ENCODE measurements around the gene ZNF627.

GRCh38 chr19:11662278-11662677, 65.0 kb downstream of the ZNF627 start:
- TF ChIP-seq EZH2 (IDR thresholded peaks at IDR 0.05) = no peak
- TF ChIP-seq POLR2AphosphoS5 (IDR thresholded peaks at IDR 0.05; ENCODE audit: borderline replicate concordance, low read depth, low read length) = no peak
